ENCODE measurements around the gene OPCML.

DNA sequence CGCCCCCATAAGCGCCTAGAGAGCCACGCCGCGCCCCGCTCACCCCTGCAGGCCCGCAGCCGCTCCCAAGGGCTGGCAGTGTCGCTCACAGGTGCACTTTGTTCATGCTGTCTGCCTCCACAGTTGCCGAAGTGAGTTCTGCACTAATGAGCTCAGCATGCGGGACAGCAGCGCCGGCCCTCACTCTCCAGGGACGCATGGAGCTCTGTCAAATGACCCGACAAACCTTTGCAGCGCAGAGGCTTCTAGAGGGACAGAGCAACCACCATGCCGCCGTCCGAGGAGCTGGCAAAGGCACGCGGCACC lies 170.7 kb downstream of the OPCML start:
- TF ChIP-seq CTCF (IDR thresholded peaks at IDR 0.05; ENCODE audit: low read depth, low read length, missing input control), result no peak
- TF ChIP-seq MAX (IDR thresholded peaks at IDR 0.05), result no peak
- no peak for TF ChIP-seq JUND (IDR thresholded peaks at IDR 0.05)
- no peak for TF ChIP-seq HNF4G (IDR thresholded peaks at IDR 0.05)
- no peak for TF ChIP-seq SP1 (IDR thresholded peaks at IDR 0.05)
- TF ChIP-seq EGR1 (IDR thresholded peaks at IDR 0.05; ENCODE audit: low read depth in 2 of 2), result no peak
- no peak for TF ChIP-seq GABPA (IDR thresholded peaks at IDR 0.05 in 1 of 2, conservative IDR thresholded peaks at IDR 0.05 in 1 of 2)
- TF ChIP-seq TAF1 (conservative IDR thresholded peaks at IDR 0.05), result no peak
